ENCODE results near the gene ACBD3.

- TF ChIP-seq, protein P1, sequence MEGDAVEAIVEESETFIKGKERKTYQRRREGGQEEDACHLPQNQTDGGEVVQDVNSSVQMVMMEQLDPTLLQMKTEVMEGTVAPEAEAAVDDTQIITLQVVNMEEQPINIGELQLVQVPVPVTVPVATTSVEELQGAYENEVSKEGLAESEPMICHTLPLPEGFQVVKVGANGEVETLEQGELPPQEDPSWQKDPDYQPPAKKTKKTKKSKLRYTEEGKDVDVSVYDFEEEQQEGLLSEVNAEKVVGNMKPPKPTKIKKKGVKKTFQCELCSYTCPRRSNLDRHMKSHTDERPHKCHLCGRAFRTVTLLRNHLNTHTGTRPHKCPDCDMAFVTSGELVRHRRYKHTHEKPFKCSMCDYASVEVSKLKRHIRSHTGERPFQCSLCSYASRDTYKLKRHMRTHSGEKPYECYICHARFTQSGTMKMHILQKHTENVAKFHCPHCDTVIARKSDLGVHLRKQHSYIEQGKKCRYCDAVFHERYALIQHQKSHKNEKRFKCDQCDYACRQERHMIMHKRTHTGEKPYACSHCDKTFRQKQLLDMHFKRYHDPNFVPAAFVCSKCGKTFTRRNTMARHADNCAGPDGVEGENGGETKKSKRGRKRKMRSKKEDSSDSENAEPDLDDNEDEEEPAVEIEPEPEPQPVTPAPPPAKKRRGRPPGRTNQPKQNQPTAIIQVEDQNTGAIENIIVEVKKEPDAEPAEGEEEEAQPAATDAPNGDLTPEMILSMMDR (conservative IDR thresholded peaks at IDR 0.05 in 1 of 2, IDR thresholded peaks at IDR 0.05 in 1 of 2; ENCODE audit: extremely low read depth in 1 of 2, insufficient read depth in 1 of 2, low read depth in 1 of 2, low read length in 2 of 2): no peak
- no peak for TF ChIP-seq EZH2 (IDR thresholded peaks at IDR 0.05; ENCODE audit: borderline replicate concordance, low read length)
Measured at GRCh38 chr1:226135059-226135651, 51.4 kb downstream of the ACBD3 start.
